OCI-LY1 (cell line): ENCODE results near the gene MED15.

Experiments
- H2AFZ ChIP-seq: fragments of 200-600 bp; sonication (generic), shearing (Covaris generic); 2 replicates; pipeline ENCODE4 v1.6.0; 2014; ENCODE audit warnings: antibody characterized with exemption, mild to moderate bottlenecking, low read length
- H3F3A ChIP-seq: fragments of 200-600 bp; sonication (generic), shearing (Covaris generic); 2 replicates; pipeline ENCODE4 v1.6.0; 2014; ENCODE audit warnings: mild to moderate bottlenecking, antibody characterized with exemption, low read length, moderate library complexity; ENCODE audit not compliant: insufficient read depth
- H3K27ac ChIP-seq: fragments of 200-600 bp; sonication (generic); 2 replicates; pipeline ENCODE4 v1.5.1; 2014; ENCODE audit warnings: low read length, mixed run types, mild to moderate bottlenecking, low read depth; ENCODE audit not compliant: poor library complexity, severe bottlenecking
- H3K27me3 ChIP-seq: fragments of 200-600 bp; sonication (generic); 2 replicates; pipeline ENCODE4 v1.6.0; 2014; ENCODE audit warnings: antibody characterized with exemption, mild to moderate bottlenecking, low read length, moderate library complexity; ENCODE audit not compliant: insufficient read depth
- H3K36me3 ChIP-seq: fragments of 200-600 bp; sonication (generic); 2 replicates; pipeline ENCODE4 v1.6.1; 2014; ENCODE audit warnings: mild to moderate bottlenecking, antibody characterized with exemption, low read length, moderate library complexity, mixed read lengths; ENCODE audit not compliant: insufficient read depth
- H3K4me1 ChIP-seq: fragments of 200-600 bp; sonication (generic); 2 replicates; pipeline ENCODE4 v1.5.1; 2014; ENCODE audit warnings: mild to moderate bottlenecking, low read length, moderate library complexity; ENCODE audit not compliant: insufficient read depth, severe bottlenecking
- H3K4me2 ChIP-seq: fragments of 200-600 bp; sonication (generic), shearing (Covaris generic); 2 replicates; pipeline ENCODE4 v1.6.1; 2014; ENCODE audit warnings: low read length
- H3K4me3 ChIP-seq: fragments of 200-600 bp; sonication (generic); 2 replicates; pipeline ENCODE4 v1.5.1; 2014; ENCODE audit warnings: low read length, low read depth, mild to moderate bottlenecking, mixed read lengths; ENCODE audit not compliant: poor library complexity, severe bottlenecking
- H3K79me2 ChIP-seq: fragments of 200-600 bp; shearing (Covaris generic); 2 replicates; pipeline ENCODE4 v1.6.1; 2016; ENCODE audit warnings: mixed run types, low read length, mixed read lengths; ENCODE audit not compliant: insufficient read depth
- H3K9ac ChIP-seq: fragments of 200-600 bp; sonication (generic), shearing (Covaris generic); 2 replicates; pipeline ENCODE4 v1.6.1; 2014; ENCODE audit warnings: mild to moderate bottlenecking, low read length, mixed read lengths
- H3K9me2 ChIP-seq: fragments of 200-600 bp; sonication (generic), shearing (Covaris generic); 2 replicates; pipeline ENCODE4 v1.6.1; 2014; ENCODE audit warnings: low read depth, mild to moderate bottlenecking, low read length, mixed read lengths
- H3K9me3 ChIP-seq: fragments of 200-600 bp; shearing (Covaris generic); 2 replicates; pipeline ENCODE4 v1.6.1; 2014; ENCODE audit warnings: low read length, mixed read lengths
- H4K20me1 ChIP-seq: fragments of 200-600 bp; sonication (generic), shearing (Covaris generic); 2 replicates; pipeline ENCODE4 v1.6.0; 2016; ENCODE audit warnings: mild to moderate bottlenecking, low read length; ENCODE audit not compliant: insufficient read depth
- EZH2 ChIP-seq: fragments of 200-600 bp; sonication (generic), shearing (Covaris generic); IDR thresholded peaks from 2 replicates; pipeline ENCODE4 v1.8.0; 2017; ENCODE audit warnings: borderline replicate concordance, mixed run types, mild to moderate bottlenecking, antibody characterized with exemption, low read length, moderate library complexity, mixed read lengths
- TF ChIP-seq, protein P1 (sequence below): fragments of 200-600 bp; sonication (generic), shearing (Covaris generic); IDR thresholded peaks from 2 replicates; pipeline ENCODE4 v1.5.1; 2017; ENCODE audit warnings: mild to moderate bottlenecking, antibody characterized with exemption, low read length, moderate library complexity, mixed read lengths

The MED15 gene

DNA sequence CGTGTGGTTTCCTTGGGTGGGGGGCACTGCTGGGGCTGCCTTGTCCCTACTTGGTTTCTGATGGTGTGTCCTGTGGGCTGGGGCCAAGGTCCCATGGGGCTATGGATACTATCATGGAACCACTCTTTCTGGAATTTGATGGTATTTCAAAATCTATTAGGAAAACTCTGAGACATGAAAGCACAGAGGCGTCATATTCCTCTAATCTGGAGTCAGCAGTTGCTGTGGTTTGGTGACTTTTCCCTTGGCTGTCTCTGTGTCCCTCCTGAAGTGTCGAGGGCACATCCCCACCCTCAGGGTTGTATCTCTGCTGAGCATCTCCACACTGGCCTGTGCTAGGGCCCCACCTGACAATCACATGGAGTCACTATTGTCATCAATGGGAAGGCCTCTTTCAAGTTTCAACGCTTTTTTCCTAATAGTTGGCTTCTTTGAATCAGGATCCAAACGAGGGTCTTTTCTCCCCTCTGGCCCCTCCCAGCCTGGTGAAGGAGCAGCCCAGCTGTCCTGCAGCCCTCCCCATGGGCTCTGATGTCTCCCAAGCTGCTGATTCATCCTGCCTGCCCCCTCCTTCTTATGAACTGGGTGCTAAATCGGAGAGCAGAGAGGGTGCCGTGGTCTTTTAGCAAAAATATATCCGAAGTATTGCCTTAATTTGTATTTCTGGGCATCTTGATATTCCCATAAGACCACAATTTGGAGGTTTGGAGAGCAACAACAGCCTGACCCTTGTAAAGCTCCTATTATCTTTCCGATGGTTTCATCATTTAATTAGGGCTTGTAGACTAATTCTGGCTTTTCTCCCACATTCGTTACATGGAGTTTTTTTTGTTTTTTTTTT lies 38.5 kb downstream of the MED15 start:
- Histone ChIP-seq H3K79me2 (peaks cover 3% of the 10 kb centered on the region), H3K9me2 (no peaks in the 10 kb centered on the region), H4K20me1 (no peaks in the 10 kb centered on the region), H3K4me2 (no peak overlapping the region), H3F3A (no peaks in the 10 kb centered on the region), H2AFZ (no peak overlapping the region), H3K4me1 (peaks cover 26% of the 10 kb centered on the region), H3K9ac (no peak overlapping the region), H3K27ac (no peak overlapping the region), H3K4me3 (no peak overlapping the region), H3K36me3 (peaks cover 38% of the 10 kb centered on the region), H3K27me3 (no peaks in the 10 kb centered on the region), H3K9me3 (peaks cover 2% of the 10 kb centered on the region; the same call in 1 of the 2 replicates)
- TF ChIP-seq, protein P1, sequence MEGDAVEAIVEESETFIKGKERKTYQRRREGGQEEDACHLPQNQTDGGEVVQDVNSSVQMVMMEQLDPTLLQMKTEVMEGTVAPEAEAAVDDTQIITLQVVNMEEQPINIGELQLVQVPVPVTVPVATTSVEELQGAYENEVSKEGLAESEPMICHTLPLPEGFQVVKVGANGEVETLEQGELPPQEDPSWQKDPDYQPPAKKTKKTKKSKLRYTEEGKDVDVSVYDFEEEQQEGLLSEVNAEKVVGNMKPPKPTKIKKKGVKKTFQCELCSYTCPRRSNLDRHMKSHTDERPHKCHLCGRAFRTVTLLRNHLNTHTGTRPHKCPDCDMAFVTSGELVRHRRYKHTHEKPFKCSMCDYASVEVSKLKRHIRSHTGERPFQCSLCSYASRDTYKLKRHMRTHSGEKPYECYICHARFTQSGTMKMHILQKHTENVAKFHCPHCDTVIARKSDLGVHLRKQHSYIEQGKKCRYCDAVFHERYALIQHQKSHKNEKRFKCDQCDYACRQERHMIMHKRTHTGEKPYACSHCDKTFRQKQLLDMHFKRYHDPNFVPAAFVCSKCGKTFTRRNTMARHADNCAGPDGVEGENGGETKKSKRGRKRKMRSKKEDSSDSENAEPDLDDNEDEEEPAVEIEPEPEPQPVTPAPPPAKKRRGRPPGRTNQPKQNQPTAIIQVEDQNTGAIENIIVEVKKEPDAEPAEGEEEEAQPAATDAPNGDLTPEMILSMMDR: no peak
- TF ChIP-seq EZH2: no peak

DNA sequence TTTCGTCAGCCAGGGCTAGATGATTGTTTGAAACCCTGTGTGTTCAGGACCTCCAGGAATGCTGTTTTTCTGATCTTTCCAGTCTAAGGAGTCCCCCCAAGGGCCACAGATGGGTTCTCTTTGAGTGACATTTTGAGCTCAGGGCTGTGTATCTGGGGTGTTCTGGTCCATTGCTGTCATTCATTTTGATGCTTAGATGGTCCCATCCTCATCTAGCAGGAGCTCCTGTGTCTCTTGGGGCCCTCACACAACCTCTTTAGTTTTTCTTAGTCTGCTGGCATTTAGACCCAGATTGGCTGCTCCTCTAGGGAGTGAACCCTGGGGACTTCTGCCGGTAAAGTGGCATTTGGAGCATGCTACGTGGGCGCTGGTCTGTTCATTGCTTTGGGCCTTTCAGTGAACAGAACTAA lies 39.1 kb downstream of the MED15 start:
- no peak overlapping the region for H3K9ac ChIP-seq
- no peak overlapping the region for H3K4me3 ChIP-seq
- no peaks in the 10 kb centered on the region for H3K27me3 ChIP-seq
- peaks cover 3% of the 10 kb centered on the region for H3K79me2 ChIP-seq
- no peaks in the 10 kb centered on the region for H4K20me1 ChIP-seq
- no peaks in the 10 kb centered on the region for H3K9me2 ChIP-seq
- H2AFZ ChIP-seq: no peak overlapping the region
- no peak overlapping the region for H3K27ac ChIP-seq
- no peak overlapping the region for H3K4me2 ChIP-seq
- peaks cover 36% of the 10 kb centered on the region for H3K36me3 ChIP-seq
- H3K4me1 ChIP-seq: peaks cover 33% of the 10 kb centered on the region
- TF ChIP-seq, protein P1: no peak
- no peak for TF ChIP-seq EZH2
- peaks cover 2% of the 10 kb centered on the region; the same call in 1 of the 2 replicates for H3K9me3 ChIP-seq
- H3F3A ChIP-seq: no peaks in the 10 kb centered on the region

DNA sequence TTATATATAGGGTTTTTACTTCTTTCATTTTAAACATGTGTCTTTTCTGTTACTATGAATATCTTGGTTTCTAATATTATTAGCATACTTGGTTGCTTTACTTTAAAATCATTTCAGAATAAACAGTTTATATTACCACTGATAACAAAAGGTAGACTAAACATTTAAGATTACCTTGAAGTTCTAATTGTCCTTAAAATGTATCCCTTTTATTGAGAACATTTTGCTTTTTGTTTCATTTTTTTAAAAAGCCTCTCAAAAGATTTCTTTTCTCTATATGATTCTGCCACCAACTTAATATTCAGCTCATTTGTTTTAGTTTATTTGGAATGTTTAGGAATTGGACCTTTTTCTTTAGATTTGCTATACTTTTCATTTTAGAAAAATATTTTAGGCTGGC lies 39.6 kb downstream of the MED15 start:
- Histone ChIP-seq H3K4me3 (no peak overlapping the region), H3K4me2 (no peak overlapping the region), H3K36me3 (peaks cover 38% of the 10 kb centered on the region), H3K9me3 (peaks cover 2% of the 10 kb centered on the region; the same call in 1 of the 2 replicates), H3K9me2 (no peaks in the 10 kb centered on the region), H4K20me1 (no peaks in the 10 kb centered on the region), H3K27ac (no peak overlapping the region), H3K27me3 (no peaks in the 10 kb centered on the region), H3K79me2 (peaks cover 3% of the 10 kb centered on the region), H3K9ac (no peak overlapping the region), H3K4me1 (peaks cover 37% of the 10 kb centered on the region), H3F3A (no peaks in the 10 kb centered on the region), H2AFZ (no peak overlapping the region)
- no peak for TF ChIP-seq EZH2
- TF ChIP-seq, protein P1: no peak
